Measurements from ENCODE around the gene SLC9A6.

- TF ChIP-seq CTCF (IDR thresholded peaks at IDR 0.05; ENCODE audit: low read depth, low read length) (no peak), EZH2phosphoT487 (IDR thresholded peaks at IDR 0.05; ENCODE audit: low read depth) (no peak)
Measured at GRCh38 chrX:135944486-135944885, 40.7 kb upstream of the SLC9A6 start.
